ENCODE data around the gene RAD18. TPM values are rescaled to one million over a fixed set of nuclear protein-coding genes. Genes with fewer than 3 reads are reported as not detected.
A peak's percentile ranks its signal among the peaks of the same experiment; 100 is the strongest.

The RAD18 gene
- 10 to 100 TPM in 1 of 4 donors, 1 to 10 TPM in 3; 8.6 to 11.9 (median 9.7) TPM for total RNA-seq

- intact Hi-C loops (cut with DNase I; ENCODE audit: low total_unique reads) (no loop called here), in situ Hi-C loops (cut with MboI; ENCODE audit: low pct_ligation_motif_present in 1 of 4, low pct_unique_long_range_greater_than_20kb in 1 of 4, low sequenced_read_pairs in 3 of 4) (no loop called here)
- Histone ChIP-seq H3K27ac (peak within 1 kb of the TSS; percentile 84 to 91 (median 87)), H3K9me3 (no peaks in the 10 kb centered on the region), H3K36me3 (no peaks in the 10 kb centered on the region), H3K4me3 (peak within 1 kb of the TSS; percentile 59 to 93 (median 70)), H3K4me1 (peaks cover 2 to 43% (median 28%) of the 10 kb centered on the region in 4 donors), H3K27me3 (no peaks in the 10 kb centered on the region)
- TF ChIP-seq POLR2A (IDR thresholded peaks at IDR 0.05) (peak; percentile 34), EP300 (IDR thresholded peaks at IDR 0.05; ENCODE audit: low read depth) (no peak), POLR2AphosphoS5 (IDR thresholded peaks at IDR 0.05) (peak; percentile 47 to 80 (median 74)), CTCF (IDR thresholded peaks at IDR 0.05) (no peak)
- DNase-seq: peak; percentile 94
- WGBS, 2 donors (ENCODE audit: low coverage in 1 of 2): 0 to 2% methylated on average over 2 to 31 of the region's 45 CpGs
Observed at GRCh38 chr3:8963137-8963853, at the start of gene RAD18. Gene RAD18 (minus strand): TSS chr3:8963472. CDS start chr3:8963385, 87 bp downstream.

- no peak for DNase-seq
- intact Hi-C loops (cut with DNase I; ENCODE audit: low total_unique reads) (no loop called here), in situ Hi-C loops (cut with MboI; ENCODE audit: low pct_ligation_motif_present in 1 of 4, low pct_unique_long_range_greater_than_20kb in 1 of 4, low sequenced_read_pairs in 3 of 4) (no loop called here)
- H3K36me3 ChIP-seq: no peaks in the 10 kb centered on the region
- H3K4me3 ChIP-seq: no peak overlapping the region
- whole genome bisulfite sequencing, 2 donors (ENCODE audit: low coverage in 1 of 2): 92 to 94% methylated on average over 2 of the region's 2 CpGs
- no peak overlapping the region for H3K27ac ChIP-seq
- no peaks in the 10 kb centered on the region for H3K4me1 ChIP-seq
- TF ChIP-seq POLR2AphosphoS5 (IDR thresholded peaks at IDR 0.05) (no peak), EP300 (IDR thresholded peaks at IDR 0.05; ENCODE audit: low read depth) (no peak), CTCF (IDR thresholded peaks at IDR 0.05) (no peak), POLR2A (IDR thresholded peaks at IDR 0.05) (no peak)
- no peaks in the 10 kb centered on the region for H3K27me3 ChIP-seq
- H3K9me3 ChIP-seq: no peaks in the 10 kb centered on the region
Observed at GRCh38 chr3:9012521-9012920, 49.2 kb upstream of the RAD18 start.

- Histone ChIP-seq H3K4me1 (no peaks in the 10 kb centered on the region), H3K36me3 (no peaks in the 10 kb centered on the region), H3K27me3 (no peaks in the 10 kb centered on the region), H3K27ac (no peak overlapping the region), H3K9me3 (no peaks in the 10 kb centered on the region), H3K4me3 (no peak overlapping the region)
- in situ Hi-C loops (cut with MboI; ENCODE audit: low pct_ligation_motif_present in 1 of 4, low pct_unique_long_range_greater_than_20kb in 1 of 4, low sequenced_read_pairs in 3 of 4) (no loop called here), intact Hi-C loops (cut with DNase I; ENCODE audit: low total_unique reads) (no loop called here)
- WGBS, 2 donors (ENCODE audit: low coverage in 1 of 2): 95% methylated on average over 11 of the region's 11 CpGs; no CpG with 5 or more reads in 1 of the 2 donors
- TF ChIP-seq CTCF (IDR thresholded peaks at IDR 0.05): no peak
- no peak for TF ChIP-seq EP300 (IDR thresholded peaks at IDR 0.05; ENCODE audit: low read depth)
- no peak for TF ChIP-seq POLR2A (IDR thresholded peaks at IDR 0.05)
- TF ChIP-seq POLR2AphosphoS5 (IDR thresholded peaks at IDR 0.05): no peak
- no peak for DNase-seq
Observed at GRCh38 chr3:9009976-9010545, 46.8 kb upstream of the RAD18 start.

- H3K36me3 ChIP-seq: no peaks in the 10 kb centered on the region
- H3K4me3 ChIP-seq: no peak overlapping the region
- intact Hi-C loops (cut with DNase I; ENCODE audit: low total_unique reads): no loop called here
- in situ Hi-C loops (cut with MboI; ENCODE audit: low pct_ligation_motif_present in 1 of 4, low pct_unique_long_range_greater_than_20kb in 1 of 4, low sequenced_read_pairs in 3 of 4): no loop called here
- no peaks in the 10 kb centered on the region for H3K9me3 ChIP-seq
- no peaks in the 10 kb centered on the region for H3K27me3 ChIP-seq
- TF ChIP-seq CTCF (IDR thresholded peaks at IDR 0.05) (no peak), EP300 (IDR thresholded peaks at IDR 0.05; ENCODE audit: low read depth) (no peak), POLR2A (IDR thresholded peaks at IDR 0.05) (no peak), POLR2AphosphoS5 (IDR thresholded peaks at IDR 0.05) (no peak)
- H3K4me1 ChIP-seq: no peaks in the 10 kb centered on the region
- DNase-seq: no peak
- WGBS, 2 donors (ENCODE audit: low coverage in 1 of 2): 67 to 70% methylated on average over 4 to 6 of the region's 6 CpGs
- H3K27ac ChIP-seq: no peak overlapping the region
Observed at GRCh38 chr3:9008550-9009255, 45.4 kb upstream of the RAD18 start.

Measured in transverse colon (tissue), 4 donors.